ENCODE results near the gene PCDHGC4. TPM values are rescaled to one million over a fixed set of nuclear protein-coding genes. Genes with fewer than 3 reads are reported as not detected.

PCDHGC4 gene
- total and polyA plus RNA-seq, 2 of the 8 experiments (the other 6 are each of a cell fraction or from before 2014, with no cell fraction given): 2.1 to 2.4 TPM

- H3K36me3 ChIP-seq (ENCODE audit: control insufficient read depth in 2 of 4, insufficient read depth in 4 of 4, low read length in 3 of 4): peaks cover 2 to 12% (median 11%) of the 10 kb centered on the region in 4 experiments; a peak in 6 of 8 replicates
- H3K18ac ChIP-seq (ENCODE audit: extremely low read depth, low read length): peak overlapping the region; percentile 93
- H3K27ac ChIP-seq (ENCODE audit: low read depth, low read length): peak overlapping the region; percentile 84
- H2BK12ac ChIP-seq (ENCODE audit: low read depth, low read length): peak overlapping the region; percentile 62; the same call in 1 of the 2 replicates
- peak overlapping the region; percentile 55 for H4K91ac ChIP-seq (replicated peaks; ENCODE audit: insufficient read length, low read length)
- H3K56ac ChIP-seq (replicated peaks; ENCODE audit: insufficient read length, low read depth, low read length): peak overlapping the region; percentile 9
- peak; percentile 68 for FAIRE-seq
- H4K20me1 ChIP-seq (replicated peaks in 1 of 2; ENCODE audit: control insufficient read depth in 1 of 2, insufficient read depth in 2 of 2, low read length in 2 of 2): no peaks in the 10 kb centered on the region
- no peak overlapping the region for H3K4ac ChIP-seq (replicated peaks; ENCODE audit: insufficient read length, low read depth, low read length)
- peaks cover 15% of the 10 kb centered on the region for H3K23me2 ChIP-seq (ENCODE audit: low read depth, low read length)
- H2BK120ac ChIP-seq (replicated peaks; ENCODE audit: low read depth, low read length): no peak overlapping the region
- H2AK5ac ChIP-seq (ENCODE audit: low read depth, low read length): no peak overlapping the region
- H3K9me3 ChIP-seq (ENCODE audit: insufficient read depth in 2 of 2, low read depth in 1 of 2, low read length in 1 of 2): no peaks in the 10 kb centered on the region
- peak overlapping the region; percentile 98 to 100 for H3K4me2 ChIP-seq (ENCODE audit: insufficient read depth in 1 of 2, low read depth in 2 of 2, low read length in 2 of 2)
- peak overlapping the region; percentile 60; the same call in 1 of the 2 replicates for H4K8ac ChIP-seq (ENCODE audit: extremely low read depth, insufficient read depth, low read length)
- peak overlapping the region in 3 of 4 experiments; percentile 7 to 57 (median 20); a peak in 5 of 7 replicates for H3K9ac ChIP-seq (replicated peaks in 1 of 4; ENCODE audit: extremely low read depth in 1 of 4, low read depth in 3 of 4, low read length in 3 of 4)
- H2AFZ ChIP-seq (ENCODE audit: low read length): peak overlapping the region; percentile 64; the same call in 1 of the 2 replicates
- H4K5ac ChIP-seq (ENCODE audit: insufficient read length, low read depth, low read length): peak overlapping the region; percentile 36
- H3K14ac ChIP-seq (ENCODE audit: insufficient read length): no peak overlapping the region
- peak overlapping the region; percentile 61 to 83 (median 76) for H3K4me3 ChIP-seq (ENCODE audit: extremely low read depth in 1 of 4, insufficient read depth in 2 of 4, low read depth in 3 of 4, low read length in 4 of 4)
- H3K4me1 ChIP-seq (replicated peaks in 1 of 4; ENCODE audit: control insufficient read depth in 3 of 4, insufficient read depth in 4 of 4, low read length in 3 of 4): peaks cover 7 to 28% (median 11%) of the 10 kb centered on the region in 4 experiments
- no peaks in the 10 kb centered on the region for H3K79me1 ChIP-seq (ENCODE audit: low read depth, low read length)
- H2BK20ac ChIP-seq (ENCODE audit: low read length): 0 out of 2 replicates have a peak overlapping the region, but pooled peaks have one; percentile 21
- H3K27me3 ChIP-seq (replicated peaks in 1 of 4; ENCODE audit: control insufficient read depth in 3 of 4, extremely low read depth in 1 of 4, insufficient read depth in 3 of 4, low read length in 3 of 4): no peaks in the 10 kb centered on the region
- no peaks in the 10 kb centered on the region for H3K79me2 ChIP-seq (ENCODE audit: control insufficient read depth in 1 of 2, insufficient read depth in 2 of 2, low read length in 2 of 2)
- H3K23ac ChIP-seq (ENCODE audit: insufficient read length): no peak overlapping the region
- no peak overlapping the region for H2BK15ac ChIP-seq (ENCODE audit: low read length)
- ChIA-PET CTCF (ENCODE audit: partially characterized antibody) (interaction anchor here (0.6 to 50.9 kb wide), 48 partner anchors 9 to 547 kb away, joined by 3 to 1236 read pairs (median 4); partner anchors contain the start of genes PCDHAC2, PCDHB10, PCDHB11 and PCDHB13), POLR2A (ENCODE audit: partially characterized antibody) (interaction anchor here (0.7 to 5.1 kb wide), 26 partner anchors 10 to 193 kb away, joined by 3 to 33 read pairs (median 4); partner anchors contain the start of genes DIAPH1, PCDHGA10, PCDHGA11 and PCDHGA12)
- 4% methylated on average over 28 of the region's 29 CpGs; no CpG with 5 or more reads in 1 of the 2 experiments for WGBS, 2 experiments (ENCODE audit: extremely low coverage in 1 of 2, insufficient coverage in 1 of 2, insufficient read length in 1 of 2, insufficient replicate concordance in 2 of 2, low coverage in 1 of 2, low lambda C conversion rate in 2 of 2, missing lambda C conversion rate in 1 of 2)
- peak overlapping the region; percentile 76 for H2BK5ac ChIP-seq (ENCODE audit: low read depth, low read length)
- DNase-seq (ENCODE audit: low read depth in 1 of 2, low spot score in 2 of 2): peak in 1 of 2 experiments; percentile 80
- peak; percentile 27; the same call in 1 of the 2 replicates for TF ChIP-seq PHF8 (conservative IDR thresholded peaks at IDR 0.05; ENCODE audit: low read depth, low read length)
- TF ChIP-seq CHD2 (IDR thresholded peaks at IDR 0.05; ENCODE audit: low read length): peak; percentile 24; the same call in 1 of the 2 replicates
- 0 out of 2 replicates have a peak, but pooled peaks have one; percentile 47 for TF ChIP-seq SP1 (IDR thresholded peaks at IDR 0.05; ENCODE audit: low read depth, low read length)
- TF ChIP-seq SP4 (IDR thresholded peaks at IDR 0.05; ENCODE audit: low read length): peak; percentile 59; the same call in 1 of the 2 replicates
- peak; percentile 50 for TF ChIP-seq TAF1 (IDR thresholded peaks at IDR 0.05; ENCODE audit: low read depth, low read length)
- 0 out of 4 replicates have a peak, but pooled peaks of 1 of the 2 experiments have one; percentile 12 for TF ChIP-seq HDAC2 (IDR thresholded peaks at IDR 0.05; ENCODE audit: borderline replicate concordance in 1 of 2, low read depth in 2 of 2, low read length in 2 of 2)
- no peak for TF ChIP-seq CHD1 (IDR thresholded peaks at IDR 0.05; ENCODE audit: low read depth, low read length)
- TF ChIP-seq KDM5A (IDR thresholded peaks at IDR 0.05; ENCODE audit: low read length): no peak
- no peak for TF ChIP-seq ZNF274 (IDR thresholded peaks at IDR 0.05; ENCODE audit: borderline replicate concordance, extremely low read depth, low read length)
Observed at GRCh38 chr5:141513627-141514329, 28.9 kb downstream of the PCDHGC4 start.
